Left kidney (tissue), 8 donors: Measurements from ENCODE around the gene GLRB. TPM values are rescaled to one million over a fixed set of nuclear protein-coding genes. Genes with fewer than 3 reads are reported as not detected.
"Not testable (repeated sequence)": the region's sequence is repeated elsewhere in the genome, so short reads cannot be mapped to it uniquely, and the experiment has no call there.

Experiments used
- DNase-seq: peaks from one replicate; pipeline ENCODE4 v3.0.0-alpha.2; 2013
- long read RNA-seq, 8 donors: transcript quantifications; one replicate each; lab custom pipeline, GENCODE V29; 2026
- polyA plus RNA-seq: library from polyadenylated mRNA; unstranded; fragments of 120-200 nt; gene quantifications from one replicate; pipeline ENCODE4 v1.2.1, GENCODE V29; 2013; ENCODE audit not compliant: insufficient read length

The GLRB gene
- polyA plus RNA-seq = 16.5 TPM
- long read RNA-seq, donor 1, transcript GLRB-201 (10 exons, 3,126 nt) = major isoform, 5 of 11 reads
- long read RNA-seq, donor 1, partial matches to known transcripts = 6 of 11 reads
- long read RNA-seq, donor 1, other reads (novel, unspliced or antisense) = 0 of 11 reads
- long read RNA-seq, donor 2, transcript GLRB-201 (10 exons, 3,126 nt) = major isoform, 6 of 8 reads
- long read RNA-seq, donor 2, partial matches to known transcripts = 0 of 8 reads
- long read RNA-seq, donor 2, other reads (novel, unspliced or antisense) = 0 of 8 reads
- long read RNA-seq, donor 3, partial matches to known transcripts = 0 of 6 reads
- long read RNA-seq, donor 3, other reads (novel, unspliced or antisense) = 0 of 6 reads
- long read RNA-seq, donor 4 = 0 reads
- long read RNA-seq, donor 5, transcript GLRB-201 (10 exons, 3,126 nt) = major isoform, 8 of 8 reads
- long read RNA-seq, donor 5, partial matches to known transcripts = 0 of 8 reads
- long read RNA-seq, donor 5, other reads (novel, unspliced or antisense) = 0 of 8 reads
- long read RNA-seq, donor 6, partial matches to known transcripts = 0 of 4 reads
- long read RNA-seq, donor 6, other reads (novel, unspliced or antisense) = 0 of 4 reads
- long read RNA-seq, donor 7, partial matches to known transcripts = 0 of 3 reads
- long read RNA-seq, donor 7, other reads (novel, unspliced or antisense) = 0 of 3 reads
- long read RNA-seq, donor 8, partial matches to known transcripts = 0 of 1 reads
- long read RNA-seq, donor 8, other reads (novel, unspliced or antisense) = 0 of 1 reads

DNA sequence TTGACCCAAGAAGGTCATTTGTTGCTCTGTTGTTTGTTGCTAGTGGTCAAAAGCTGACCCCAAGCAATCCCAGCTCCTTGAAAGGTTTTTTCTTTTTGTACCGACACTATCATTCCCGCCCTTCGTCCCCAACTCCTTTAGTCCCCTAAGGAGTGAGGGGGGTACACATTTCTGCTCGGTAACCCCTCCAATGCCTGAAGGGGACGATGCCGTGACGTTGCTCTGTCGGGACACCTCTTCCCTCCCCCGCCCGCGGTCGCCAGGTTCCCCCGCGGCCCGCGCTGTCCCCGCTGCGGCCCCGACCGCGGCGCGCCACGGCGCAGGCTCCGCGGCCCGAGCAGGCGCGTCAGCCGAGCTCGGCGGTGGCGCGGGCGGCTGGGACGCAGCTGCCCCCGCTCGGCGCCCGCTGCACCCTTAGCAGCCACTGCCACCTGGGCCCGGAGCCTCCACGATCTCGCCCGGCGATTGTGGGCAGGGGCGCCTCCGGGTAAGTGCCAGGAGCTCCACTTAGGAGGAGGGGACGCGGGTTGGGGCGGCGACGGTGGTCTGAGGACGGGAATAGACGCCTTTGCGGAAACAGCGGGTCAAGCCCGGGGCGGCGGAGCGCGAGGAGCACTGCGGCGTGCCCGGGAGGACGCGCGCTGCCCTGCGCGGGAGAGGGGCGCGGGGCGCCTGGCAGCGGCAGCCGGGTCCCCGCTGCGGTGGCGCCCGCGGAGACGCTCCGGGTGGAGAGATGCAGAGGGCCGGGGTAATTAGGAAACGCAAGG, at the start of gene GLRB:
GLRB (plus strand) TSS at position 340 of the 767 bp plus-strand sequence. CDS start 1,875 bp downstream, outside the sequence.
- peak; percentile 37 for DNase-seq

DNA sequence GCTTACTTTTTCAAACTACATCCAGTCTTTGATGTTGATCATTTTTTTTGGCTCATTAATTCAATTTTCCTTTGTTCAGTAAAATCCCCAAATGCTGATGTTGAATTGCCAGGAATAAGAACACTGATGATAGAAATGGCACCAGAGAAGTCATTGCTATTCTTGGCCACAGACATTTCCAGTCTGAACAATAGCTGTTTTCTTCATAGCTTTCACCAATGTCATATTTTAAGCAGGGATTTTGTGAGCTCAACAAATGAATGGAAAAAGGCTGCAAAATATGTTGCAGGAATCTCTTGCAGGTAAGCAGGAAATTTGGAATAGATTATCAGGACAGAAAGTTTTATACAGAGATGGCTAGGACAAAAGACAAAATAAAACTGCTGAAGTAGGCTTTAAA, 40.5 kb upstream of the GLRB start:
- DNase-seq = no peak

DNA sequence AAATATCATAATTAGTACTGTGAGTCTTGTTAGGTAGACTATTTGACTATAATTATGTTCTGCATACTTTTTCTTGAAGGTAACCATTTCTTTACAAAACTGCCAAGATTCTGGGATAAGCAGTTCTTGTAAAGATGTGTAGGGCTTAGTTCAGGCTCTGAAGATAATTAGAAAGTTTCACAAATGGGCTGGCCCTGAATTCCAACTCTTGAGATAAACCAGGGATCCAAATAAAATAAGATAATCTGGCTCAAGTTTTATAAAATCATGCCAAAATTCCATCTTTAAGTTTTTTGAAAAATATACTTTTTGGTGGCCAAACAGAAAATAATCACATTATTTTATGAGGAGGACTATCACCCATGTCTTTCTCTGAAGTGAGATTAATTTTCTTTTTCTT, 35.5 kb upstream of the GLRB start:
- DNase-seq = no peak

DNA sequence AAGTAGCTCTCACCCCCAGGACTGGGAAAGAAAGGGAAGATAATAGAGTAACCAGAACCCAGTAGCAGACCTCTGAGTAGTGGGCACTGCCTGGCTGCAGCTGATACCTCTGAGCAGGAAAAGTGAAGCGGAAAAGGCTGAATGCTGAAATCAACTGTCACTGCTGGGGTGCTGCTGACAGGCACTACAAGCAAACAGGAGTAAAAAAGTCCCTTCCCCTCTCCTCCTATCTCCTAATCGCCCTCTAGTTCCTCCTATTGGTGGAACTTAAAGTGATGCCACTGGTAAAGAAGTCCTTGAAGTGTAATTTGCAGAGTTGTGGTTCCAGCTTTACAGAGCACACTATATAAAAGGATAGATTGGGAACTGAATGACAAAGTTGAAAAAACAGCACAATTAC, 32.8 kb upstream of the GLRB start:
- DNase-seq = peak; percentile 6

DNA sequence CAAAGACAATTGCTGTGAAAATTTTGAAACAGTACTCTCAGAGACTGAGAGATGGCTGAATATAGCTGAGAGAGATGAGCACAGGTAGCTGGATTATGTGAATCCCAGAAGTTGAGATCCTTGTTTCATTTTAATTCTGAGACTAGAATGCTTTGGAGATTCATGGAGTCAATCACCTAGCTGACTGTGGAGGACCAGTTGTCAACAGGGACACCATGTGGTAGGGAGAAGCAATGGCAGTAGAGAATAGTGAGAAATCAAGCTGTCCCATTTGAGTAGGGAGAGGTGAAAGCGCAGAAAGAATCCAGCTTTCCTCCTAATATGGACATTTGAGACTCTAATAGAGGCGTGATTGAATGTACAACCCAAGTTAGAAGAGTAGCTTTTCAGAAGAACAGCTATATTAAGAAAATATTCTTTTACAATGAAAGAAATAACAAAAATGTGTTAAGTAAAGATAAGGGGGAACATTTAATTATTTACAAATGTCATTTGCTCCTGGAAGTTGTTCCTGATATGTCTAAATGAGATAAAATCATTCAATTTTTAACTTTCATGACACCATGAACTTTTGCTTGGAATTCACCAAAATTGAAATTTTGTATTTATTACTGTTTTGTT, 30.3 kb upstream of the GLRB start:
- DNase-seq = peak; percentile 61

DNA sequence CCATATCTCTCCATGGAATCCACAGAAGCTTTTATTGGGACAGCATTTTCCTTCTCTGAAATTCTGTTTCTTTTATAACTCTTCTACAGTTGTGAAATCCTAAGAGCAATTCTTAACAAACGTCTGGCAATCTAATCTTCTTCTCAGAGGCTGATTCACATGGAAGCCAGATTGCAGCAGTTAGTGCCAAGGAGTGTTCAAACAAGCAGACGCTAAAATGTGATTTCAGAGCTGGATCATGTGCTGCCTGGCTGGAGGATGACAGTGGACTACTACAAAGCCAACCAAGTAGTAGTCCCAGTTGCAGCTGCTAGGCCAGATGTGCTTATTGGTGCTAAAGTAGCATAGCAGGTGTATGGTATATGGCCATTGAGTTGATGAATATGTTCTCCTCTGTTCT, 27.7 kb upstream of the GLRB start:
- no peak for DNase-seq

DNA sequence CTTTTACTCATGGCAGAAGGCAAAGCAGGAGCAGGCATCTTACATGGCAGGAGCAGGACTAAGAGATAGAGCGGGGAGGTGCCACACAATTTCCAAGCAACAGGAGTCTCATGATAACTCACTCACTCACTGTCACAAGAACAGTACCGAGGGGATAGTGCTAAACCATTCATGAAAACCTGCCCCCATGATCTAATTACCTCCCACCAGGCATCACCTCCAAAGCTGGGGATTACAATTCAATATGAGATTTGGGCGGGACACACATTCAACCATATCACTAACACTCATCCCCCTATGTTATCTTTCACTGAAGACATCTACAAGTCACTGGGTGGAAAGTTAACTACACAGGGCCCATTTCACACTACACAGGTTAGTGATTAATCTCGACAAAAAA, 25.4 kb upstream of the GLRB start:
- no peak for DNase-seq

DNA sequence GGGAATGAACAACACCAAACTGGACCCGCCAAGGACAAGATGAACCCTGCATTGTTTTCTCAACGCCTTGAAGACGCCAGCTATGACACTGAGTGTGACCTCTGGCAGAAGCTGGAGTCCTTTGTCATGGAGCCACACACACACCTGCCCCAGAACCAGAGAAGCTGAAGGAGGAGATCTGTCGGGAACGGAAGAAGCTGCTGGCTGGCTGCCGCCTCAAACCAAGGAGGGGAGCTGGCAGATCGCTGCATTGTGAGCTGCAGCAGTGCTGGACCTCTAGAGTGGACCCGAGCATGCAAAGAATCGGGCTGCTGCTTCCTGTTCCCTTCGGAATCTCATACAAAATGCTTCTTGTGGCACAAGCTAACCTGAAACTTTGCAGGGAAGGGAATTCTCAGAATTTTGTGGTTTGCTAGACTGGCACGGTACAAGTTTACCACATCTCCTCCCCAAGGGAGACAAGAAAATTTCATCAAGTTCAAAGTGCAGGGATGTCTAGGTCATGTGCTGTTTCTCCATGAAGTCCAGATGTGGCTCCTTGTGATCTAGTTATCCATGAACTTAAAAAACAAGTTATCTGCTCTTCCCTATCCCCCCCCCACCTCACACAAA, 23.4 kb upstream of the GLRB start:
- no peak for DNase-seq

DNA sequence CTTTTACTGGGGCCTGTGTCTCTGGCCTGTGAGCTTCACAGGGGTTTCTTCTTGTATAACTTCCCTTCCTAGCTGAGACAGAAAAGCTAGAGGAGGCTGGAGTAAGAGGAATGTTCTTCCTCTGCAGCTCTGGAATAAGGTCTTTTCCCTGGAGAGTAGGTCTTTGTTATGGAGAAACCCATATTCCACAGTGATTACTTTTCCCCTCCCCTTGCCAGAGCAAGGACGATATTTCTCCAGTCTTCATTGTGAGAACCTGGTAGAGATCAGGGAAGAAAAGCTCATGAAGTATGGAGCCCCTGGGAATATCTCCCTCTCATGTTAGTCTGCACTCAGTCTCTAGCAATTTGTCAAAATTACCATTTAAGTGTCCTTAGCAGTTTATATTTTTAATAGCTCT, 18.7 kb upstream of the GLRB start:
- DNase-seq = no peak

DNA sequence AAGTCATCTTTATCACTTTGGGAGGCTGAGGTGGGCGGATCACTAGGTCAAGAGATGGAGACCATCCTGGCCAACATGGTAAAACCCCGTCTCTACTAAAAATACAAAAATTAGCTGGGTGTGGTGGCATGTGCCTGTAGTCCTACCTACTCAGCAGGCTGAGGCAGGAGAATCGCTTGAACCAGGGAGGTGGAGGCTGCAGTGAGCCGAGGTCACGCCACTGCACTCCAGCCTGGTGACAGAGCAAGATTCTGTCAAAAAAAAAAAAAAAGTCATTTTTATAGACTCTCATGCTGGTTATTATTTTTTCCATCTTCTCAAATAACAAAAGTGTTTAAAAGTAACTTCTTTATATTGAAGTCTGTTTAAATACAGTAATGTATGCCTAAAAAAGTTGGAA, 17.1 kb upstream of the GLRB start:
- DNase-seq = not testable (repeated sequence)

DNA sequence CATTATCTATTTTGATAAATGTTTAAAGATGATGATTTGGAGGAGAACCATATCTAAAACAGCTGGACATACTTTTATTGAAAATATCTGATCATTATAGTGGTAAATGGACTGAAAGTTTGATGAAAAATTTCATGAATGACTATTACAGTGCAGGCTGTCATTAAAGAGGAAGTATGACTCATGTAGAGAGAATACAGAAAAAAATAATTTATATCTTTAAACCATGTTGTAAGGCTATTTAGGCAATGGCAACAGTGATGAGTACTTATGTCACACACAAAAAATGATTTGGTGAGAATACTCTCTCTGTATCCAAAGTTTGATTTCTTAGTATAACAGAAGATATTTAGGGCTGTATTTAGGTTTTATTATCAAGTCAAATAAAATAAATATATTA, 3.9 kb upstream of the GLRB start:
- DNase-seq = no peak

DNA sequence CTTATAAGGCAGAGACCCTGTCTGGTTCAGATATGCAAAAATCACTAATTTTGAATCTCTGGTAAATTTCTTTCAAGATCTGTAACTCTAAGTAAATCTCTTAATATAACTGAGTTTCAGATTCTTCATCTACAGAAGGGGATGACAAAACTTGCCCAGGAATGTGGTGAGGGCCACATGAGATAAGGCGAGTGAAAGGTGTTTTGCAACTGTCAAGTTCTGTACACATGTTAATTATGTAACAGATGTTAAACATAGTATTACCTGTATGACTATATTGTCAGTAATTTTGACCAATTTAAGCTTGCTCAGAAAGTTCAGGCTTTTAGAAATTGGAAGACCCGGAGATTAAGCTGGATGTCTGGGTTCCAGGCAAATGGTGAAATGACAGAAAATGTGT, 549 bp upstream of the GLRB start:
- DNase-seq = no peak

DNA sequence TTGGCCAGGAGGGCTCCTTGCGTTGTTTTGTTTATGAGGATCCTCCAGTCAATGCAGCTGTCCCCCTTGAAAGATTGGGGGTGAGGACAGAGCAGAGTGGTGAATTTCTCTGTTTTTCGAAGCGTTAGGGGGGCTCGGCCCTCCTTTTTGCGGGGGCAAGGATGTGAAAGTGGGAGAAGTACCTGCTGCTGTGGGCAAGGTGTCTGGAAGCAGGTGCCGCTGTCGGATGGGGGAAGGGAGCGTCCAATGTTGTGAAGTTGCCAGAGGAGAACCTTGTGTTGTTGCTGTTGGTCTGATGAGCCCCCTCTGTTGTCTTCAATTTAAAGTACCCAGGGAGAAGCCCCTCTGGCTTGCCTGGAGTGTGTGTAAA, 613 bp downstream of the GLRB start:
- DNase-seq = peak; percentile 46

DNA sequence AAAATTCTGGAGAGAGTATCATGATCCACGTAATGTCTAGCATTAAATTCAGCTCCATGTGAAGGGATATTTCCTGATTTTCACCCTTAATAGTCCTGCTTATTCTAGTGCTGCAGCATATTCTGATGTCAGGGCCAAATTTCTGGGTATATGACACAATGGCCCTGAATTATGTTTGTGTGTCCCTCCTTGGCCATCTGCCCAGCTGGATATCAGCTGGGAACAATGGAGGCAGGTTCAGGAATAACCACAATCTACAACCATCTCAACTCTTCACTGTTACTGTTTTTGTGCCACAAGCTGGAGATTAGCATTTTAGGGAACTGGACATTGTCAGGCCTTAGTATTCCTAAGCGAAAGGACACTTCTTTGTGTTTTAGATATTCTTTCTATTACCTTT, 3.5 kb downstream of the GLRB start:
- DNase-seq = no peak

DNA sequence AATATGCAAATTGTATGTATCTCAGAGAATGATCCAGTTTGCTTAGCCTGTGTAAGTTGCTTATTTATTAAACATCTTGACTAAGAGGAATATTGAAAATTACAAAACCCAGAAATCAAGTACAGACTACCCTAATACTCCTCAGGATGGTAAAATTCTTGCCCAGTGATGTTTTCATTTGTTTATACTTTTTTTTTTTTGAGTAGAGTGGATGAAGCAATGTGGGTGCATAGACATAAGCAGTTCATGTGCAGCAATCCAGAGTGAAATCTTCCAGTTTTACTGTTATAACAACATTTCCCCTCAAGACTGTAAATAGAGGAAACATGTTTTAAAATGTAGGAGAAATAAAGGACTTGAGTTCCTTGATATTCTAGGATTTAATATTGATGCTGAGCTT, 4.7 kb downstream of the GLRB start:
- no peak for DNase-seq

DNA sequence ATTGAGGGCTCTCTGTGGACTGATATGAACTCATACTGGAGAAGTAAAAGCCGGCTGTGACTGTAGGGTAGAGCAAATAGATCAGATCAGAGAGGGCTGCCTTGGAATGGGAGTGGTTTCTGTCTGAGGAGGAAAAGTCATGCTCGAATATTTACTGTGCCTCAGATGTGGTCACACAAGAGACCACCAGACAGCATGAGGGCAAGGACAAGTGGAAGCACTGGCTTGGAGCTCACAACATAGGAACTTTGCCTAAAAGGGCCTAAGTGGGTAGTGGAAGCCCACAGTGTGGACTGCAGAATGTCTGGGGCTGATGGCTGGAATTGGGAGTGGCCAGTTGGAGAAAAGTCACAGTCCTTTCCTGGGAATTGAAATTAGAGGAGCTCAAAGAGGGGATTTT, 19.8 kb downstream of the GLRB start:
- DNase-seq = no peak

DNA sequence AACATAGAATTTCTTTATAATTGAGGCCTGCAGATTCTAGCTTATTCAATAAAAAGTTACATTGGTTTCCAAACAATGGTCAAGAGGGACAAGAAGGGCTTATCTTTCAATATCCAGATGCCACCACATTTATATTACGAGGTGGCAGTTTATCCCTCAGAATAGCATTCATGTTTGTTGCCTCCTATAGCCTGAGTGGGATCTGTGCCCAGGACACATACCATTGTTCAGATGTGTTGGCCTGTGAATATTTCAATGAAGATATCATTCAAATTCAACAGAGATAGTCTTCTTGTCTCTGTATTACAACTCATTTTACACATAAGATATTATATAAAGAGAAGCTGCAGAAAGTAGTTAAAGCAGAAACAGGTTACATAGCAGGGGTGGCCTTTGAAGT, 20.5 kb downstream of the GLRB start:
- DNase-seq = no peak

DNA sequence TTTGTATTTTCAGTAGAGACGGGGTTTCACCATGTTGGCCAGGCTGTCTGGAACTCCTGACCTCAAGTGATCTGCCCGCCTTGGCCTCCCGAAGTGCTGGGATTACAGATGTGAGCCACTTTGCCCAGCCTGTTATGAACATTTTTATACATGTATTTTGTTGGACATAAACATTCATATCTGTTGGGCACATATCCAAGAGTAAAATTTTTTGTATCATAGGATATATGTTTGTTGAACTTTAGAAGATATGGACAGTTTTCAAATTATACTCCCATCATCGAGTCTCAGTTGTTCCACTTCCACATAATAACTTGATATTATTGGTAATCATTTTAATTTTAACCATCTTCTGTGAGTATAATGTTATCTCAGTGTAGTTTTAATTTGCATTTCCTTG, 23.6 kb downstream of the GLRB start:
- DNase-seq = no peak

DNA sequence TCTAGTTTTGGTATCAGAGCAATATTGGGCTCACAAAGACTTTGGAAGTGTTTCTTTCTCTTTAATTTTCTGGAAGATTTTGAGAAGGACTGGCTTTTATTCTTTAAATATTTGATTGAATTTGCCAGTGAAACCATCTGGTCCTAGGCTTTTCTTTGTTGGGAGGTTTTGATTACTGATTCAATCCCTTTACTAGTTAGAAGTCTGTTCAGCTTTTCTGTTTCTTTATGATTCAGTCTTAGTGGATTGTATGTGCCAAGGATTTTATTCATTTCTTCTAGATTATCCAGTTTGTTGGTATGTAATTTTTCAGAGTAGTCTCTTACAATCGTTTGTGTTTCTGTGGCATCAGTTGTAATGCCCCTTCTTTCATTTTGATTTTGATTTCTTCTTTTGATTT, 28.6 kb downstream of the GLRB start:
- DNase-seq = no peak

DNA sequence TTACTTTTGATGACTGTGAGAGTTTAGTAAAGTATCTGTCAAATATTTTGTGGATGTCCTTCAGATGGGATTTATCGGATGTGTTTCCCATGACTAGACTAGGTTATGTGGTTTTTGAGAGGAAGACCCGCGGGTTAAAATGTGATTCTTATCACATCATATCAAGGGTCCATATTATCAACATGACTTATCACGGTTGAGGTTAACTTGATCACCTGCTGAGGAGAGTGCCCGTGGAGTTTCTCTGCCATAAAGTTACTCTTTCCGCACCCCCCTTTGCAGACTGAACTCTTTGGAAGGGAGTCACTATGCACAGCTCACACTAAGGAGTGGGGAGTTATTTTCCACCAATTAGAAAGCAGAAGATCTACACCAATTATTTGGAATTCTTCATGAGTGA, 38.7 kb downstream of the GLRB start:
- no peak for DNase-seq

DNA sequence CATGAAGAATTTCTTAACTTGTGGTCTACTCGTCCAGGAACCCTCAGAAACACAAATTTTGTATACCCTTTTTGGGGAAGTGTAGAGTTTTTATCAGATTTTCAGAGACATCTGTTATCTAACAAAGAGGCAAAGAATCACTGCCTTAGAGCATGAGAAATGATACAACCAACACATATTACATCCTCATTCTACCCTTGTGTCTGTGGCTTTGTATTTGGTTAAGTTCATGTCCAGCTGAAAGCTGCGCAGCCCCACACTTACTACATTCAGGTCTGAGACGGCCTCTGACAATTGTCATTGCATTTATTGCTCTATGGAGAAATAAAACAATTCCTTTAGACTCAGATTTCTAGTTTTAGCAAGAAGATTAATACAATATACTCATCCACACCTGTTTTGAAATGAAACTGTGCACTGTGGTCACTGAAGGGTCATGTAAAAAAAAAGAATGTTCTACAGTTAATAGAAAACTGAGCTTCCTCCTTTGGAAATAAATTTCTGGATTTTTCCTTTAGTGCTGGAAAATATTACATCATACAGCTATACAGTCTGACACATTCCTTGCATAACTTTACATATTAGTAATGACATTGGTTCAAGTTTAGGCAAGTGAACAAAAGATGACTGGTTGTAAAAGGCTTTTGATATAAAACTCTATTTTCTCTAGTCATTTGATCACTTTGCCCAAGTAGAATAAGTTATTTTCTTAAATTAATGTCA, 39.8 kb downstream of the GLRB start:
- no peak for DNase-seq
